GM18868 (cell line): ENCODE data around the gene LYZL2.
"Not testable (repeated sequence)": the region's sequence is repeated elsewhere in the genome, so short reads cannot be mapped to it uniquely, and the experiment has no call there.

Experiments
- ATAC-seq: cut with Tn5 transposase; IDR thresholded peaks from one replicate; pipeline ENCODE4 v1.9.1; 2021; ENCODE audit warnings: mild to moderate bottlenecking, moderate library complexity; ENCODE audit not compliant: unreplicated experiment

The LYZL2 gene

GRCh38 chr10:30596013-30596412, 33.5 kb downstream of the LYZL2 start:
- ATAC-seq: no peak

- ATAC-seq: no peak
These were observed 35.5 kb downstream of the LYZL2 start for GRCh38 chr10:30594077-30594476.

- not testable (repeated sequence) for ATAC-seq
These were observed 36.8 kb downstream of the LYZL2 start for GRCh38 chr10:30592770-30593169.

- ATAC-seq: no peak
These were observed 38.3 kb downstream of the LYZL2 start for GRCh38 chr10:30591249-30591670.

- no peak for ATAC-seq
These were observed 40.1 kb downstream of the LYZL2 start for GRCh38 chr10:30589441-30589840.

- ATAC-seq: peak; percentile 88
These were observed 42.0 kb downstream of the LYZL2 start for GRCh38 chr10:30587522-30588031.

- ATAC-seq: no peak
These were observed 42.7 kb downstream of the LYZL2 start for GRCh38 chr10:30586828-30587227.

GRCh38 chr10:30583778-30584415, 45.7 kb downstream of the LYZL2 start:
- peak; percentile 34 for ATAC-seq

- ATAC-seq: no peak
These were observed 47.7 kb downstream of the LYZL2 start for GRCh38 chr10:30581779-30582380.

GRCh38 chr10:30580676-30581075, 48.9 kb downstream of the LYZL2 start:
- ATAC-seq: no peak

GRCh38 chr10:30580241-30580640, 49.3 kb downstream of the LYZL2 start:
- ATAC-seq: no peak

GRCh38 chr10:30579574-30579973, 50.0 kb downstream of the LYZL2 start:
- ATAC-seq: no peak

GRCh38 chr10:30577048-30577447, 52.5 kb downstream of the LYZL2 start:
- no peak for ATAC-seq

GRCh38 chr10:30576641-30577040, 52.9 kb downstream of the LYZL2 start:
- ATAC-seq: no peak

- ATAC-seq: no peak
These were observed 55.1 kb downstream of the LYZL2 start for GRCh38 chr10:30574432-30574796.

- no peak for ATAC-seq
These were observed 55.7 kb downstream of the LYZL2 start for GRCh38 chr10:30573721-30574431.

- ATAC-seq: no peak
These were observed 64.1 kb downstream of the LYZL2 start for GRCh38 chr10:30565449-30565848.

GRCh38 chr10:30562787-30563186, 66.8 kb downstream of the LYZL2 start:
- ATAC-seq: no peak
